Natural killer cell (primary cell): ENCODE measurements around the gene THAP7. TPM values are rescaled to one million over a fixed set of nuclear protein-coding genes. Genes with fewer than 3 reads are reported as not detected.

Experiments used
- ATAC-seq, 3 donors: fragments of 150-1000 bp in 2 of 3; fragments of 200-7000 bp in 1 of 3; cut with Tn5 transposase; 1 replicate in 1 of 3; 2 replicates in 2 of 3; pipeline ENCODE4 v1.10.0; 2021; ENCODE audit warnings: mild to moderate bottlenecking in 2 of 3, moderate library complexity in 2 of 3
- DNase-seq, 2 donors: peaks; one replicate each; pipeline versions ENCODE4 v3.0.0 to v3.0.0-alpha.2; 2013 to 2021; ENCODE audit warnings: mixed read lengths in 1 of 2
- H3K27ac ChIP-seq: one replicate; pipeline ENCODE4 v1.5.1; 2013; ENCODE audit warnings: mild to moderate bottlenecking, low read length
- H3K27me3 ChIP-seq: one replicate; pipeline ENCODE4 v1.6.1; 2013; ENCODE audit warnings: low read length; ENCODE audit not compliant: control insufficient read depth, insufficient read depth
- H3K36me3 ChIP-seq: one replicate; pipeline ENCODE4 v1.6.1; 2013; ENCODE audit warnings: low read length; ENCODE audit not compliant: control insufficient read depth, insufficient read depth
- H3K4me1 ChIP-seq: one replicate; pipeline ENCODE4 v1.6.1; 2013; ENCODE audit warnings: low read length; ENCODE audit not compliant: control insufficient read depth, insufficient read depth
- H3K4me3 ChIP-seq: one replicate; pipeline ENCODE4 v1.5.1; 2013; ENCODE audit warnings: low read length
- H3K9me3 ChIP-seq: one replicate; pipeline ENCODE4 v1.6.1; 2013; ENCODE audit warnings: low read length; ENCODE audit not compliant: control insufficient read depth, insufficient read depth
- H3K27ac Mint-ChIP-seq, 2 donors: one replicate each; pipeline ENCODE4 v1.8.0; 2022; ENCODE audit warnings: mild to moderate bottlenecking in 2 of 2, mixed read lengths in 2 of 2, moderate library complexity in 1 of 2
- H3K27me3 Mint-ChIP-seq, 2 donors: one replicate each; pipeline ENCODE4 v1.8.0; 2022; ENCODE audit warnings: low read depth in 2 of 2, mixed read lengths in 2 of 2
- H3K36me3 Mint-ChIP-seq: one replicate; pipeline ENCODE4 v1.8.0; 2022; ENCODE audit warnings: mixed read lengths
- H3K4me1 Mint-ChIP-seq, 2 donors: one replicate each; pipeline ENCODE4 v1.8.0; 2022; ENCODE audit warnings: mixed read lengths in 2 of 2
- H3K4me3 Mint-ChIP-seq: one replicate; pipeline ENCODE4 v1.8.0; 2022; ENCODE audit warnings: mild to moderate bottlenecking, moderate library complexity, mixed read lengths
- H3K9me3 Mint-ChIP-seq, 2 donors: one replicate each; pipeline ENCODE4 v1.8.0; 2022; ENCODE audit warnings: mixed read lengths in 2 of 2
- CTCF ChIP-seq: fragments of 200-600 bp; IDR thresholded peaks from one replicate; pipeline ENCODE4 v1.8.0; 2022; ENCODE audit warnings: antibody characterized with exemption
- WGBS: methylation state at CpG from one replicate; pipeline ENCODE4 v1.1.7; 2013; ENCODE audit warnings: missing lambda C conversion rate; ENCODE audit not compliant: insufficient coverage; 5-methylcytosine and 5-hydroxymethylcytosine counted together
- intact Hi-C: fragments of 100-400 bp; cut with micrococcal nuclease; formaldehyde crosslinking; loops from one replicate; pipeline ENCODE4 v1.14.2; 2022
- total RNA-seq, 4 donors: library from RNA; stranded (reverse); fragments of 120-200 nt in 1 of 4; gene quantifications; one replicate each; pipeline versions ENCODE4 v1.2.3 to v1.2.4, GENCODE V29; 2013 to 2022

Gene THAP7
- total RNA-seq, 3 donors from 2014 or later (not counting 1 experiment from before 2014, with no cell fraction given) = 24.1 to 40.0 (median 26.8) TPM

- 90% methylated on average over 27 of the region's 27 CpGs for WGBS
- Histone ChIP-seq H3K4me1 (peaks cover 10% of the 10 kb centered on the region), H3K4me3 (no peak overlapping the region), H3K9me3 (no peaks in the 10 kb centered on the region), H3K36me3 (no peaks in the 10 kb centered on the region), H3K27ac (no peak overlapping the region), H3K27me3 (no peaks in the 10 kb centered on the region)
- Mint-ChIP-seq H3K9me3 (no peaks in the 10 kb centered on the region), H3K4me1 (peaks cover 6 to 13% of the 10 kb centered on the region in 2 donors), H3K27ac (peak overlapping the region in 1 of 2 donors; percentile 42), H3K27me3 (peaks cover 7 to 10% of the 10 kb centered on the region in 2 donors), H3K36me3 (no peaks in the 10 kb centered on the region), H3K4me3 (no peak overlapping the region)
- intact Hi-C loops = no loop called here
- ATAC-seq = no peak
- TF ChIP-seq CTCF = no peak
- no peak for DNase-seq
These were observed 24.1 kb upstream of the THAP7 start for GRCh38 chr22:21025763-21026755.

- H3K4me1 ChIP-seq = peaks cover 10% of the 10 kb centered on the region
- no peak overlapping the region for H3K27ac ChIP-seq
- H3K27me3 Mint-ChIP-seq = peaks cover 0 to 3% of the 10 kb centered on the region in 2 donors
- intact Hi-C loops = no loop called here
- H3K9me3 Mint-ChIP-seq = no peaks in the 10 kb centered on the region
- peaks cover 6 to 10% of the 10 kb centered on the region in 2 donors for H3K4me1 Mint-ChIP-seq
- H3K9me3 ChIP-seq = no peaks in the 10 kb centered on the region
- DNase-seq (peak in 1 of 2 donors; percentile 31), ATAC-seq (peak in 1 of 3 donors; percentile 48)
- no peak for TF ChIP-seq CTCF
- H3K36me3 Mint-ChIP-seq = no peaks in the 10 kb centered on the region
- H3K4me3 ChIP-seq = no peak overlapping the region
- H3K27me3 ChIP-seq = no peaks in the 10 kb centered on the region
- peak overlapping the region in 1 of 2 donors; percentile 42 for H3K27ac Mint-ChIP-seq
- H3K4me3 Mint-ChIP-seq = no peak overlapping the region
- H3K36me3 ChIP-seq = no peaks in the 10 kb centered on the region
- 40% methylated on average over 8 of the region's 8 CpGs for WGBS
These were observed 23.3 kb upstream of the THAP7 start for GRCh38 chr22:21025266-21025665.

GRCh38 chr22:21022955-21023614 lies 21.2 kb upstream of the THAP7 start:
- no peak overlapping the region for H3K4me3 Mint-ChIP-seq
- no peaks in the 10 kb centered on the region for H3K27me3 Mint-ChIP-seq
- H3K9me3 Mint-ChIP-seq = no peaks in the 10 kb centered on the region
- H3K36me3 ChIP-seq = no peaks in the 10 kb centered on the region
- no peak for TF ChIP-seq CTCF
- ATAC-seq (no peak), DNase-seq (no peak)
- H3K4me3 ChIP-seq = no peak overlapping the region
- H3K36me3 Mint-ChIP-seq = no peaks in the 10 kb centered on the region
- H3K4me1 ChIP-seq = peaks cover 10% of the 10 kb centered on the region
- no peaks in the 10 kb centered on the region for H3K9me3 ChIP-seq
- intact Hi-C loops = no loop called here
- H3K27ac ChIP-seq = no peak overlapping the region
- no peaks in the 10 kb centered on the region for H3K27me3 ChIP-seq
- H3K27ac Mint-ChIP-seq = no peak overlapping the region
- peaks cover 6 to 10% of the 10 kb centered on the region in 2 donors for H3K4me1 Mint-ChIP-seq
- WGBS = 83% methylated on average over 13 of the region's 13 CpGs
